Osteocyte (in vitro differentiated cells): Measurements from ENCODE around the gene ZNF423. TPM values are rescaled to one million over a fixed set of nuclear protein-coding genes. Genes with fewer than 3 reads are reported as not detected.

Experiments
- DNase-seq: peaks from one replicate; pipeline ENCODE4 v3.0.0; 2021; ENCODE audit warnings: mixed read lengths; ENCODE audit not compliant: unreplicated experiment; ENCODE audit errors: extremely low spot score
- H3K27ac Mint-ChIP-seq: one replicate; pipeline ENCODE4 v1.8.0; 2021; ENCODE audit warnings: mild to moderate bottlenecking, mixed read lengths; ENCODE audit not compliant: unreplicated experiment
- H3K27me3 Mint-ChIP-seq: one replicate; pipeline ENCODE4 v1.8.0; 2021; ENCODE audit warnings: mixed read lengths; ENCODE audit not compliant: unreplicated experiment
- H3K36me3 Mint-ChIP-seq: one replicate; pipeline ENCODE4 v1.8.0; 2021; ENCODE audit warnings: mixed read lengths; ENCODE audit not compliant: unreplicated experiment
- H3K4me1 Mint-ChIP-seq: one replicate; pipeline ENCODE4 v1.8.0; 2021; ENCODE audit warnings: mixed read lengths; ENCODE audit not compliant: unreplicated experiment
- H3K4me3 Mint-ChIP-seq: one replicate; pipeline ENCODE4 v1.8.0; 2021; ENCODE audit warnings: mild to moderate bottlenecking, moderate library complexity, mixed read lengths; ENCODE audit not compliant: unreplicated experiment
- H3K9me3 Mint-ChIP-seq: one replicate; pipeline ENCODE4 v1.8.0; 2021; ENCODE audit warnings: mixed read lengths; ENCODE audit not compliant: unreplicated experiment
- CTCF ChIP-seq: fragments of 200-600 bp; sonication (generic); IDR thresholded peaks from 2 replicates; pipeline ENCODE4 v1.5.0; 2021; ENCODE audit warnings: antibody characterized with exemption, mild to moderate bottlenecking, moderate library complexity
- total RNA-seq: library from RNA; stranded (reverse); gene quantifications from 2 replicates; pipeline ENCODE4 v1.2.1, GENCODE V29; 2021

ZNF423 gene
- total RNA-seq, 1 donor from 2014 or later = 25.1 TPM

- H3K27ac Mint-ChIP-seq = no peak overlapping the region
- DNase-seq = no peak
- peaks cover 10% of the 10 kb centered on the region for H3K36me3 Mint-ChIP-seq
- no peak overlapping the region for H3K4me3 Mint-ChIP-seq
- no peak for TF ChIP-seq CTCF
- peaks cover 5% of the 10 kb centered on the region for H3K27me3 Mint-ChIP-seq
- H3K9me3 Mint-ChIP-seq = peaks cover 8% of the 10 kb centered on the region
- peaks cover 3% of the 10 kb centered on the region for H3K4me1 Mint-ChIP-seq
Measured at GRCh38 chr16:49576173-49576494, 279.8 kb downstream of the ZNF423 start.

GRCh38 chr16:49575346-49576172 lies 280.4 kb downstream of the ZNF423 start:
- Mint-ChIP-seq H3K27me3 (peaks cover 3% of the 10 kb centered on the region), H3K9me3 (peaks cover 8% of the 10 kb centered on the region), H3K36me3 (peaks cover 10% of the 10 kb centered on the region), H3K27ac (no peak overlapping the region), H3K4me3 (no peak overlapping the region), H3K4me1 (peaks cover 3% of the 10 kb centered on the region)
- TF ChIP-seq CTCF = no peak
- DNase-seq = no peak

- no peak for DNase-seq
- Mint-ChIP-seq H3K27me3 (no peaks in the 10 kb centered on the region), H3K27ac (no peak overlapping the region), H3K36me3 (peaks cover 10% of the 10 kb centered on the region), H3K9me3 (peaks cover 8% of the 10 kb centered on the region), H3K4me1 (peaks cover 3% of the 10 kb centered on the region), H3K4me3 (no peak overlapping the region)
- TF ChIP-seq CTCF = no peak
Measured at GRCh38 chr16:49574826-49575225, 281.1 kb downstream of the ZNF423 start.

GRCh38 chr16:49567950-49568349 lies 288.0 kb downstream of the ZNF423 start:
- Mint-ChIP-seq H3K27ac (no peak overlapping the region), H3K4me1 (peaks cover 23% of the 10 kb centered on the region), H3K27me3 (no peaks in the 10 kb centered on the region), H3K36me3 (peaks cover 5% of the 10 kb centered on the region), H3K4me3 (no peak overlapping the region), H3K9me3 (peaks cover 5% of the 10 kb centered on the region)
- no peak for TF ChIP-seq CTCF
- DNase-seq = no peak

- Mint-ChIP-seq H3K27ac (no peak overlapping the region), H3K27me3 (peaks cover 3% of the 10 kb centered on the region)
- no peak for DNase-seq
Measured at GRCh38 chr16:49566432-49566831, 289.5 kb downstream of the ZNF423 start.

More at GRCh38 chr16:49566432-49566831, 289.5 kb downstream of the ZNF423 start:
- no peaks in the 10 kb centered on the region for H3K36me3 Mint-ChIP-seq
- no peak for TF ChIP-seq CTCF
- no peak overlapping the region for H3K4me3 Mint-ChIP-seq
- no peaks in the 10 kb centered on the region for H3K9me3 Mint-ChIP-seq
- H3K4me1 Mint-ChIP-seq = peaks cover 23% of the 10 kb centered on the region
